RWPE1 (cell line): Measurements from ENCODE around the gene SPRY1.

Source experiments
- CTCF ChIA-PET: fragments of 350-600 bp; sonication (Branson Sonifier 250); formaldehyde crosslinking; extraction: SDS; loops from one replicate; lab custom pipeline; 2021; lab: Yijun Ruan, JAX
- POLR2A ChIA-PET: fragments of 400-600 bp; formaldehyde crosslinking; extraction: SDS; loops from one replicate; lab custom pipeline; 2020; ENCODE audit warnings: antibody characterized with exemption; ENCODE audit not compliant: low non-redundant PET; lab: Yijun Ruan, JAX
- DNase-seq: peaks from one replicate; pipeline ENCODE4 v3.0.0; 2012; ENCODE audit warnings: low spot score
- H3K27ac ChIP-seq: fragments of 450-650 bp; 2 replicates; pipeline ENCODE4 v1.5.1; 2017
- TF ChIP-seq, protein P1 (sequence below): fragments of 450-650 bp; conservative IDR thresholded peaks from 2 replicates; pipeline ENCODE4 v1.5.1; 2017; ENCODE audit warnings: low read depth, mild to moderate bottlenecking

SPRY1 gene

DNA sequence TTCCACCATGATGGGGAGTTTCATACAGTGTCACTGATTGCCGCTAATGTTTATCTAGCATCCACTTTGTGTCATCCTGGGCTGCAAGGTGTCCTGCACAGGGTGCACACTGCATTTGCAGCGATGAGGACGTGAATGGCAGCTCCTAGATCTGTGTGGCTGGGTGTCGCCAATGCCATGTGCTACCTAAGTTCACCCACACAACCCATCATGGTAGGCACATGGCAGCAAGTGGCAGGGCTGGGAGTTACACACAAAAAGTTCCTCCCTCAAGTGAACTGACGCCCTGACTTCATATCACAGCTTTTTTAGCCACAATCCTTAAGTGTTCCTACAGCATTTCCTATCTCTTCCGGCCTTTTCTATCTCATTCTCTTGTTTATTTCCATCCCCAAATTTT lies 45.9 kb upstream of the SPRY1 start:
- no peak for DNase-seq
- ChIA-PET CTCF (interaction anchor here (0.6 to 1.0 kb wide), 2 partner anchors 310 to 464 kb away, joined by 3 to 4 read pairs; no protein-coding TSS in a partner anchor), POLR2A (no interaction called here)
- no peak overlapping the region for H3K27ac ChIP-seq
- TF ChIP-seq, protein P1, sequence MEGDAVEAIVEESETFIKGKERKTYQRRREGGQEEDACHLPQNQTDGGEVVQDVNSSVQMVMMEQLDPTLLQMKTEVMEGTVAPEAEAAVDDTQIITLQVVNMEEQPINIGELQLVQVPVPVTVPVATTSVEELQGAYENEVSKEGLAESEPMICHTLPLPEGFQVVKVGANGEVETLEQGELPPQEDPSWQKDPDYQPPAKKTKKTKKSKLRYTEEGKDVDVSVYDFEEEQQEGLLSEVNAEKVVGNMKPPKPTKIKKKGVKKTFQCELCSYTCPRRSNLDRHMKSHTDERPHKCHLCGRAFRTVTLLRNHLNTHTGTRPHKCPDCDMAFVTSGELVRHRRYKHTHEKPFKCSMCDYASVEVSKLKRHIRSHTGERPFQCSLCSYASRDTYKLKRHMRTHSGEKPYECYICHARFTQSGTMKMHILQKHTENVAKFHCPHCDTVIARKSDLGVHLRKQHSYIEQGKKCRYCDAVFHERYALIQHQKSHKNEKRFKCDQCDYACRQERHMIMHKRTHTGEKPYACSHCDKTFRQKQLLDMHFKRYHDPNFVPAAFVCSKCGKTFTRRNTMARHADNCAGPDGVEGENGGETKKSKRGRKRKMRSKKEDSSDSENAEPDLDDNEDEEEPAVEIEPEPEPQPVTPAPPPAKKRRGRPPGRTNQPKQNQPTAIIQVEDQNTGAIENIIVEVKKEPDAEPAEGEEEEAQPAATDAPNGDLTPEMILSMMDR: no peak

DNA sequence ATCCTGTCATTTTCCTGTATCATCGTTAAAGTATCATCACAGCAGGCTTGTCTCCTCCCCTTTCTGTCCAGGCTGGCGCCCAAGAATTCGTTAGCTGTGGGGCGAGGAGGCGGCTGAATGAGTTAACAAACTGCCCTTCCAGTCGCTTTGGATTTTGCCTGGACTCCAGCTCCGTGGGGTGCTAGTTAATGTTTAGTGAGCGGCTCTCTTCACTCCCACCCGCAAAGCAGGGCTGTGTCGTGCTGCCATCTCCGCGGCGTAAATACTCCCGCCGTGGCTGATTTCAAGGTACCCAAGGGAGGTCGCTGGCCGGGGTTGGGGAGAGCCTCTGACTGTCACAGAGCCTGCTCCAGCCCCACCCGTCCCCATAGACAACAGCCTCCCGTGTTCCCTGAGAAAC lies 44.9 kb upstream of the SPRY1 start:
- CTCF ChIA-PET: interaction anchor here (0.7 to 1.0 kb wide), 2 partner anchors 253 to 309 kb away, joined by 4 read pairs; no protein-coding TSS in a partner anchor
- DNase-seq: no peak

DNA sequence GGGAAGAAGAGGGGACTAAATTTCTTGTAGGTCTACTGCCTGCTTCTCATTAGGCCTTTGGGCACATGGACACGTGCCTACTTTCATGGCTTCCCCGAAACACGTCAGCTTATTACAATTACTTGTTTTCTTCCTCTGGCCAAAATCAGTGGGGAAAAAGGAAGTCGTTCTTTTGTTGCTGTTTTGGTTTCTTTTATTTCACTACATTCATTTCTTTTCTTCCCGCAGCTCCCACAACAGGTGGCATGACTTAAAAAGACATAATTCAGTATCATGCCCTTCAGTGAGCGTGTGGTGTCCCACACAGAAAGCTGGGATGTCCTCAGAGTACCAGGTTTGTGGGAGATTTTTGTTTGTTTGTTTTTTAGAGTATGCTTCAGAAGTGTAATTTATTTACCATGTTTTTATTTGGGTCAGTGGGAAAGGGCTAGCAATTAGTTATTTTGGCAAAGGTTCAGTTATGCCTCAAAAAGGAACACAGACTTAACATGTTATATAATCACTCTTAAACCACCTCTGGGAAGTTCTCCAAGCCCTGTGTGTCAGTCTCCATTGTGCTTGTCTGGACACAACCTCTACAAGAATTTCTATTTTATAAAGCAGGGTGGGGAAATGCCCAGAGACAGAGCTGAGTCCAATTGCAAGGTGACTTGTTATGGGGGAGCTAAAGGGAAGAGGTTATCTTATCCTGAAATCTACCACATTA lies 44.2 kb upstream of the SPRY1 start:
- POLR2A ChIA-PET: interaction anchor here (0.5 kb wide), 1 partner anchor 13 kb away, joined by 3 read pairs; no protein-coding TSS in a partner anchor
- H3K27ac ChIP-seq: peak overlapping the region; percentile 17; the same call in 1 of the 2 replicates
- CTCF ChIA-PET: interaction anchor here (0.7 kb wide), 2 partner anchors 71 to 253 kb away, joined by 3 to 4 read pairs; no protein-coding TSS in a partner anchor
- TF ChIP-seq, protein P1: no peak
- DNase-seq: peak; percentile 75

More for the DNA sequence above, 44.9 kb upstream of the SPRY1 start:
- H3K27ac ChIP-seq: peak overlapping the region; percentile 17; the same call in 1 of the 2 replicates
- POLR2A ChIA-PET: no interaction called here
- TF ChIP-seq, protein P1: no peak

DNA sequence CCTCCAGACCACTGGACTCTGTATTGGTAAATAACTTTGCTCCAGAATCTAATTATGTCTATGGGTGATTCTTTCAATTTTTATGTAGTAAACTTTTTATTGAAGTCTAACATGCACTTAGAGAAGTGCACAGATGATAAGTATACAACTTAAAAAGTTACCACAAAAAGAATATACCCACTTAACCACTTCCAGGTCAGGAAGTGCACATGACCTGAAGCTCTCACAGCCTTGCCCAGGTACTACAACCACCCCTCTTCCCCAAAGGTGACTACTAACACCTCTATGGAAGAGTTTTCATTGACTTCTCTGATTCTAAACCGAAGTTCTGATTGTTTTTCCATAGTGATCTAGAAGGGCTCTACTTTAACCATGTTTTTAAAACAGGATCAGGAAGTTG lies 43.6 kb upstream of the SPRY1 start:
- TF ChIP-seq, protein P1: no peak
- no peak overlapping the region for H3K27ac ChIP-seq
- no peak for DNase-seq
- CTCF ChIA-PET: no interaction called here
- POLR2A ChIA-PET: interaction anchor here (0.5 kb wide), 1 partner anchor 12 kb away, joined by 3 read pairs; no protein-coding TSS in a partner anchor

DNA sequence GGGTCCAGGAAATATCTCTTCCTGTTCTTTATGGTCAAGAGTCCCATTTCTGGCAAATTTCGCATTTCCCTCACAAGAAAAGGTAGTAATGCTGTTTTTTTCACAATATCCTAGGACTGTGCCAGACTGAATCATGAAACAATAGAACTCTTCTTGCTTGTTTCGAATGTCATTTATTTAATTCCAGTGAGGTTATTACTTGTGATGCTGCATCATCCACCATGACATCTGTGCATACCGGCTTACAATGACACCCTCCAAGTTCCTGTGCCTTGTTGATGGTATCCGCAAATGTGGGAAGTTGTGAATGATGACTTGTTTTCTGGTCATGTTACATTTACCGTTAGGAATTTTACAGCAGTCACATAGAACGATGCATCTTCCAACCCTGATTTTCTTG lies 42.9 kb upstream of the SPRY1 start:
- DNase-seq: no peak
- TF ChIP-seq, protein P1: no peak
- ChIA-PET POLR2A (no interaction called here), CTCF (no interaction called here)
- no peak overlapping the region for H3K27ac ChIP-seq

DNA sequence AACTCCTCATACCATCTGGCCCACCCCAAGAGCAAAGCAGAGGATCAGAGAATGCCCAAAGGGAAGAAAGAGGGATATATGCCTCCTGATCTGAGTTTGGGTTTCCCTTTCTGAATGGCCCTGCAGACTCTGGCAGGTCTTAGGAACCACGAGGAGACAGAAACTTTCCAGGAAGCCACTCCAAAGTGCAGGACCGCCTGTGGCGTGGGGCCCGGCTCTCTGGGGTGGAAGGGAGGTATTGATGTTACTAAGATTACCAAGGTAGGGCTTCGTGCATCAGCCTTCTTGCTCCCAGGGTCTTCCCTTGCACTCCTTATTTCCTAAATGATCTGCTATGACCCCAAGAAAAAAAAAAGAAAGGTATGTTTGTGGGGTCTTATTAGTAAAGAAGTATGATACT lies 41.9 kb upstream of the SPRY1 start:
- H3K27ac ChIP-seq: no peak overlapping the region
- ChIA-PET POLR2A (no interaction called here), CTCF (interaction anchor here (0.6 kb wide), 1 partner anchor 307 kb away, joined by 3 read pairs; no protein-coding TSS in a partner anchor)
- DNase-seq: no peak
- TF ChIP-seq, protein P1: no peak
